GM12864 (cell line): ENCODE results near the gene TGFBR3.

Experiments used
- DNase-seq: peaks from one replicate; pipeline ENCODE4 v3.0.0-alpha.2; 2011; ENCODE audit warnings: low read depth
- H3K4me3 ChIP-seq: 2 replicates; pipeline ENCODE4 v1.5.1; 2011; ENCODE audit warnings: mild to moderate bottlenecking, low read depth, low read length, control low read depth
- TF ChIP-seq, protein P1 (sequence below): IDR thresholded peaks from 2 replicates; pipeline ENCODE4 v1.5.1; 2011; ENCODE audit warnings: low read depth, mild to moderate bottlenecking, moderate library complexity, low read length, control low read depth, inconsistent platforms; ENCODE audit errors: missing control alignments

Gene TGFBR3

DNA sequence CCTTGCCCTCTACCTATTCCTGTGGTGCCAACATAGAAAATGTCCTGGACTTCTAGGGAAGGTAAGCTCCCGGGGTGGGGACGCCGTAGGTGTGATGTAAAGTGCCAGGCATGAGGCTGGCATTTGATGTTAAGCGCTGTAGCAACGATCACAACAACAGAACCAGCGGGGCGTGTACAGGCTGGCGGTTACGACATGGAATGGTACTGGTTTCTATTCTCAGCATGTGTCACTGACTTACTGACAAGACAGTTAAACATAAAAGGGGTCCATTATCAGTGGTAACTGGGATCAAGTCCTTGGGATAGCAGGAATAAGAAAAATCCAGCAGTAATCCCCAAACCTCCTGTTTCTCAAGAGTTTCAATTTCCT lies 58.9 kb downstream of the TGFBR3 start:
- H3K4me3 ChIP-seq: no peak overlapping the region
- DNase-seq: no peak
- TF ChIP-seq, protein P1, sequence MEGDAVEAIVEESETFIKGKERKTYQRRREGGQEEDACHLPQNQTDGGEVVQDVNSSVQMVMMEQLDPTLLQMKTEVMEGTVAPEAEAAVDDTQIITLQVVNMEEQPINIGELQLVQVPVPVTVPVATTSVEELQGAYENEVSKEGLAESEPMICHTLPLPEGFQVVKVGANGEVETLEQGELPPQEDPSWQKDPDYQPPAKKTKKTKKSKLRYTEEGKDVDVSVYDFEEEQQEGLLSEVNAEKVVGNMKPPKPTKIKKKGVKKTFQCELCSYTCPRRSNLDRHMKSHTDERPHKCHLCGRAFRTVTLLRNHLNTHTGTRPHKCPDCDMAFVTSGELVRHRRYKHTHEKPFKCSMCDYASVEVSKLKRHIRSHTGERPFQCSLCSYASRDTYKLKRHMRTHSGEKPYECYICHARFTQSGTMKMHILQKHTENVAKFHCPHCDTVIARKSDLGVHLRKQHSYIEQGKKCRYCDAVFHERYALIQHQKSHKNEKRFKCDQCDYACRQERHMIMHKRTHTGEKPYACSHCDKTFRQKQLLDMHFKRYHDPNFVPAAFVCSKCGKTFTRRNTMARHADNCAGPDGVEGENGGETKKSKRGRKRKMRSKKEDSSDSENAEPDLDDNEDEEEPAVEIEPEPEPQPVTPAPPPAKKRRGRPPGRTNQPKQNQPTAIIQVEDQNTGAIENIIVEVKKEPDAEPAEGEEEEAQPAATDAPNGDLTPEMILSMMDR: no peak

DNA sequence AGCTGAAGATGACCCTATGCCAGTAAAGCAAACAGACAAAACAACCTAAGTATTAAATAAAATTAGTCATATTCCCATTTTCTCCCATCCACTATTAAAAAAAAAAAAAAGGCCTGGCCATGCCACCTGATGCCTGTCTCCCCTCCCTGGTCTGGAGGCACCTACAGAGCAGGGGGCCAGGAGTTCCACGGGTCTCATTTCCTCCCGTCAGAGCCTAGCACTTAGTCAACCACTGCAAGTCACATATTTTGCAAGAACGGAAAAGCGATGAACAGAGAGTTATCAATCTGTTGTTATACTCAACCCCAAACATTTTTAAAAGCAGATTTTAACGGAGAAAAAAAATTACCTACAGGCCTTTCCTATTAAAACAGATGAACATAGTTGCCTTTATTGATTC lies 59.3 kb downstream of the TGFBR3 start:
- no peak for DNase-seq
- H3K4me3 ChIP-seq: no peak overlapping the region
- TF ChIP-seq, protein P1: no peak

DNA sequence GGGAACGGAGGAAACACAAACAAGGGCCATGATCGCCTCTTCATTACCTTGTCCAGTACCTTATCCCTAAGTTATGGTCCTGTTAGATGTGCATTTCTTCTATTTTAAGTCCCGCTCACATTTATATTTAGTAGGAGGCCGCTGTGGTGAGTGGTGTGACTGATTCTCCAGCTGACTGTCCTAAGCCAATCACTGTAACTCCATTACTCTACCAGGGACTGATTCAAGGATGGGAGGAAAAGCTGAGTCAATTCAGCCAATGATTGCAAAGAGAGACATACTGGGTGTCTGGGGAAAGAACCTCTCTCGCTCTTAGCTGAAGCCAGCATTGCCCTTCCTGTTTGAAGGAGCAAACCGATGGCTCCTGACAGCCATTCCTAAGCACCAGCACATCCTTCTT lies 59.7 kb downstream of the TGFBR3 start:
- TF ChIP-seq, protein P1: no peak
- no peak for DNase-seq
- no peak overlapping the region for H3K4me3 ChIP-seq

DNA sequence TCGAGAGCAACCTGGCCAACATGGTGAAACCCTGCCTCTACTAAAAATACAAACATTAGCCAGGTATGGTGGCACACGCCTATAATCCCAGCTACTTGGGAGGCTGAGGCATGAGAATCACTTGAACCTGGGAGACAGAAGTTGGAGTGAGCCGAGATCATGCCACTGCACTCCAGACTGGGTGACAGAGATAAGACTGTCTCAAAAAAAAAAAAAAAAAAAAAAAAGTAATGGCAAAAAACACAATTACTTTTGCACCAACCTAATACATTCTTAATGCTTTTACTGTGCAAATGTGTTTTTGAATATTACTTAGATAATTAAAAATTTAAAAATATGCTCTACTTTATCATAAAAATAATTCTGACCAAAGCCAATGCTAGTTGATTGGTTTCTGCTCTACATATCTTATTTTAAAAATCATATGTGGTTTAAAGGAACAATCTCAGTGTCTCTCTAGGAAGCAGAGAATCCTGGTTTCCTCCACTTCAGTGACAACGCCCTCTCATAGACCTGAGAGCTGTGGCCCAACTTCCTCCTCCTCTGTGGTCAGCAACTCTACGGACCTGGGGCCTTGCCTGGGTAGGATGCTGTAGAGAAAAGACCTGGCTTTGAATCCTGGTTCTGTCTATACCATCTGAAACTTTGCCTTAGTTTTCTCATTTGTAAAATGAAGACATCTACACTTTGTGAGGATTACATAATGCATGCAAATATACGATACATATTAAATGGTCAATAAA lies 64.7 kb downstream of the TGFBR3 start:
- H3K4me3 ChIP-seq: no peak overlapping the region
- no peak for DNase-seq
- TF ChIP-seq, protein P1: no peak

DNA sequence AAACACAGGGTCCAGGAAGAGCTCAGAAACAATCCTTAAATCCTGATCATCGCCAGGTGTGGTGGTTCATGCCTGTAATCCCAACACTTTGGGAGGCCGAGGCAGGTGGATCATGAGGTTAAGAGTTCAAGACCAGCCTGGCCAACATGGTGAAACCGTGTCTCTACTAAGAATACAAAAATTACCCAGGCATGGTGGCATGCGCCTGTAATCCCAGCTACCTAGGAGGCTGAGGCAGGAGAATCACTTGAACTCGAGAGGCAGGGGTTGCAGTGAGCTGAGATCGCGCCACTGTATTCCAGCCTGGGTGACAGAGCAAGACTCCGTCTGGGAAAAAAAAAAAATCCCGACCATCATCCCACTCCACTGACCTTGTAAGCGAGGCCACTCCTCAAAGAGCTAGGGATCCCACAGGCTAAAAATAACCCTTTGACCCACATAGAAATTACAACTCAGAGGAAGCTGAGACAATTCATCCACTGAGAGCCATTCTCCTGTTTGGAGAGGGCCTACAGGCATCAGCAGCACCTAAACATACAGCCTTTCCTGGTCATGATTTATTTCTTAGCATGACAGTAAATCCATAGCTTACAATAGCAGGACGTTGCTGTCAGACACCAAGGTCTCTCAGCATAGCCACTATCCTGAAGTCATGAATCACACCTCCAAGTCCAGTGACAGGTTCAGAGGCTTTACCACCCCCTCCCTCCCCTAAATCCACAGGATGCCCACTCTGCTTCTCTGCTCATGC lies 66.7 kb downstream of the TGFBR3 start:
- TF ChIP-seq, protein P1: no peak
- DNase-seq: no peak
- H3K4me3 ChIP-seq: no peak overlapping the region

DNA sequence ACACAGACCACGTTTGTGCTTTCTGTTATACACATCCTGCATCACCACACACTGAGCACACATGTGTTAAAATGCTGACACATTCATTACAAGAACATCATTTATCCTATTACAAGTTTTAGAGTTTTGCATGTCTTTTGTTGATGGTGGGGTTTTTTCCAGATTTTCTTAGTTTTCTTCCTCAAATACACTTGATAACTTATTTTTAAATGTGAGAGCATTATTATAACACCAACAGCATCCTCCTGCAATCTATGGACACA lies 67.3 kb downstream of the TGFBR3 start:
- TF ChIP-seq, protein P1: no peak
- no peak for DNase-seq
- H3K4me3 ChIP-seq: no peak overlapping the region
